ENCODE measurements around the gene MAPK8. TPM values are rescaled to one million over a fixed set of nuclear protein-coding genes. Genes with fewer than 3 reads are reported as not detected.

MAPK8 gene
- total and polyA plus RNA-seq, 4 donors = 9.1 to 142 (median 24.2) TPM

DNA sequence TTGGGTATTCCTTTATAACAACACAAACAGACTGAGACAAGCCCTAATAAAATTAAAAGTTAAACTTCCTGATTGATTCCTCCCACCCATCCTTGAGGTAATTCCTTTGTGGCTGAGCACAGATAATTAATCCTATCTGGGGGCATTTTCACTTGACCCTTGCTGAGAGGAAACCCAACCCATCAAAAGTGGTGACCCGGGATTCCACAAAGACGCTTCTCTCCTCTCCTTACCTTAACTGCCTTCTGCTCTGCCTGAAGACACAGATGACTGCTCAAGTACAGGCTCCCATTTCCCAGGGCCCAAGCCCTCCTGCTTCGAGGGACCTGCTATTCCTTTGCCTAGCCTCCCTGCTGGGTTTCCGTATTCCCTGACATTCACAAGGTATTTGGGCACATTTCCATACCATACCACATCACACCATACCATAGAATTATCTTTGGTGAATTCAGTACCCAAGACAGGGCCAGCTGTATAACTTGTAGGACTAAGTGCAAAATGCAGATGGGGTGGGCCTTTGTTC, 9.8 kb upstream of the MAPK8 start:
- WGBS, 2 donors = 81 to 83% methylated on average over 4 of the region's 4 CpGs
- H3K27ac ChIP-seq (ENCODE audit: low read depth in 1 of 2, low read length in 1 of 2) = no peak overlapping the region
- no peaks in the 10 kb centered on the region for H3K4me1 ChIP-seq (ENCODE audit: control insufficient read depth in 5 of 5, insufficient read depth in 5 of 5, low read length in 5 of 5)
- H3K27me3 ChIP-seq (ENCODE audit: control insufficient read depth in 3 of 3, insufficient read depth in 3 of 3, low read length in 2 of 3) = no peaks in the 10 kb centered on the region
- no peak overlapping the region for H3K4me3 ChIP-seq
- H3K9me3 ChIP-seq (ENCODE audit: control insufficient read depth in 4 of 4, insufficient read depth in 3 of 4, low read length in 3 of 4) = no peaks in the 10 kb centered on the region
- no peak for DNase-seq
- ATAC-seq (ENCODE audit: insufficient read depth, low FRiP score) = no peak
- no peaks in the 10 kb centered on the region for H3K36me3 ChIP-seq (ENCODE audit: control insufficient read depth in 4 of 4, insufficient read depth in 4 of 4, low read length in 4 of 4)
- TF ChIP-seq, protein P1, sequence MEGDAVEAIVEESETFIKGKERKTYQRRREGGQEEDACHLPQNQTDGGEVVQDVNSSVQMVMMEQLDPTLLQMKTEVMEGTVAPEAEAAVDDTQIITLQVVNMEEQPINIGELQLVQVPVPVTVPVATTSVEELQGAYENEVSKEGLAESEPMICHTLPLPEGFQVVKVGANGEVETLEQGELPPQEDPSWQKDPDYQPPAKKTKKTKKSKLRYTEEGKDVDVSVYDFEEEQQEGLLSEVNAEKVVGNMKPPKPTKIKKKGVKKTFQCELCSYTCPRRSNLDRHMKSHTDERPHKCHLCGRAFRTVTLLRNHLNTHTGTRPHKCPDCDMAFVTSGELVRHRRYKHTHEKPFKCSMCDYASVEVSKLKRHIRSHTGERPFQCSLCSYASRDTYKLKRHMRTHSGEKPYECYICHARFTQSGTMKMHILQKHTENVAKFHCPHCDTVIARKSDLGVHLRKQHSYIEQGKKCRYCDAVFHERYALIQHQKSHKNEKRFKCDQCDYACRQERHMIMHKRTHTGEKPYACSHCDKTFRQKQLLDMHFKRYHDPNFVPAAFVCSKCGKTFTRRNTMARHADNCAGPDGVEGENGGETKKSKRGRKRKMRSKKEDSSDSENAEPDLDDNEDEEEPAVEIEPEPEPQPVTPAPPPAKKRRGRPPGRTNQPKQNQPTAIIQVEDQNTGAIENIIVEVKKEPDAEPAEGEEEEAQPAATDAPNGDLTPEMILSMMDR (IDR thresholded peaks at IDR 0.05; ENCODE audit: control extremely low read depth, extremely low read depth) = no peak
- H3K9ac ChIP-seq (ENCODE audit: insufficient read depth in 1 of 2, low read length in 2 of 2) = no peak overlapping the region

DNA sequence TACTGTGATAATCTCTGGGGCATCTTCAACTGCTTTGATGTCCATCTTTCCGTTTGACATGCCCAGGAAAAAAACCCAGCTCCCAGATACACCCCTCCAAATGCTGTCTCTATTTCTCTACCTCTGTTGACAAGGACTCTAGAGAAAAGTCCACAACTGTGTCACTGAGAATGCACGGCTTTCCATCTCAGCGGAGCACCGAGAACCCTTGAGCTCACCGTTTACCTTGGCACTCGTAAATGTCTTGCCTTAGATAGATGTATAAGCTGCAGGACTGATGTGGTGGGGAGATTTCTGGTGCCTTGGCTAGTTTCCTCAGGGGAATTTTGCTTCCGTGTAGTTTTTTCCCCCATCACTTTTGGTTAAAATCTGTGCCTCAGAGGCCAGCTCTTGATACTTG, 7.4 kb upstream of the MAPK8 start:
- no peak for ATAC-seq (ENCODE audit: insufficient read depth, low FRiP score)
- no peak overlapping the region for H3K4me3 ChIP-seq
- TF ChIP-seq, protein P1 (IDR thresholded peaks at IDR 0.05; ENCODE audit: control extremely low read depth, extremely low read depth) = no peak

DNA sequence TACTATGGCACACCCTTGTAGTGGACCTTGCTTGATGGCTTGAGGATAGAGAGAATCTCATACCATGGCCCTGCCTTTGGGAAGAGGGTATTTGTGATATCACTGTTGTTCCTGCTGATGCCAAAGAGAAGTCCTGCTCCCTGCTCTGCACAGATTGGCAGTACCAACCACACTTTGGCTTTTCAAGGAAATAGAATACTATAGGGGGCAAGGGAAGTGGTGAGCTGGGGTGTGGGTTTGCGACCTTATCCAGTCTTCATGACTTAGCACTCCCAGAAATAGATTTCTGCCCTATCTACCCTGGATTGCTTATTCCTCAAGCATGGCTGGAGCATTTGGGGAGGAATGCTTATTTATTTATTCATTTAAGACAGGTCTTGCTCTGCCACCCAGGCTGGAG, 6.8 kb upstream of the MAPK8 start:
- no peak for ATAC-seq (ENCODE audit: insufficient read depth, low FRiP score)
- H3K36me3 ChIP-seq (ENCODE audit: control insufficient read depth in 4 of 4, insufficient read depth in 4 of 4, low read length in 4 of 4) = no peaks in the 10 kb centered on the region
- no peaks in the 10 kb centered on the region for H3K27me3 ChIP-seq (ENCODE audit: control insufficient read depth in 3 of 3, insufficient read depth in 3 of 3, low read length in 2 of 3)
- H3K9me3 ChIP-seq (ENCODE audit: control insufficient read depth in 4 of 4, insufficient read depth in 3 of 4, low read length in 3 of 4) = no peaks in the 10 kb centered on the region
- WGBS, 2 donors = 0 to 67% methylated on average over 1 of the region's 1 CpG
- DNase-seq = no peak
- no peak overlapping the region for H3K9ac ChIP-seq (ENCODE audit: insufficient read depth in 1 of 2, low read length in 2 of 2)
- H3K4me3 ChIP-seq = no peak overlapping the region
- TF ChIP-seq, protein P1 (IDR thresholded peaks at IDR 0.05; ENCODE audit: control extremely low read depth, extremely low read depth) = no peak
- no peaks in the 10 kb centered on the region for H3K4me1 ChIP-seq (ENCODE audit: control insufficient read depth in 5 of 5, insufficient read depth in 5 of 5, low read length in 5 of 5)
- no peak overlapping the region for H3K27ac ChIP-seq (ENCODE audit: low read depth in 1 of 2, low read length in 1 of 2)

More for the DNA sequence above, 7.4 kb upstream of the MAPK8 start:
- no peaks in the 10 kb centered on the region for H3K36me3 ChIP-seq (ENCODE audit: control insufficient read depth in 4 of 4, insufficient read depth in 4 of 4, low read length in 4 of 4)
- H3K27ac ChIP-seq (ENCODE audit: low read depth in 1 of 2, low read length in 1 of 2) = no peak overlapping the region
- WGBS, 2 donors = 69 to 90% methylated on average over 7 of the region's 7 CpGs
- no peaks in the 10 kb centered on the region for H3K4me1 ChIP-seq (ENCODE audit: control insufficient read depth in 5 of 5, insufficient read depth in 5 of 5, low read length in 5 of 5)
- H3K9me3 ChIP-seq (ENCODE audit: control insufficient read depth in 4 of 4, insufficient read depth in 3 of 4, low read length in 3 of 4) = no peaks in the 10 kb centered on the region
- no peak overlapping the region for H3K9ac ChIP-seq (ENCODE audit: insufficient read depth in 1 of 2, low read length in 2 of 2)
- no peak for DNase-seq
- H3K27me3 ChIP-seq (ENCODE audit: control insufficient read depth in 3 of 3, insufficient read depth in 3 of 3, low read length in 2 of 3) = no peaks in the 10 kb centered on the region

DNA sequence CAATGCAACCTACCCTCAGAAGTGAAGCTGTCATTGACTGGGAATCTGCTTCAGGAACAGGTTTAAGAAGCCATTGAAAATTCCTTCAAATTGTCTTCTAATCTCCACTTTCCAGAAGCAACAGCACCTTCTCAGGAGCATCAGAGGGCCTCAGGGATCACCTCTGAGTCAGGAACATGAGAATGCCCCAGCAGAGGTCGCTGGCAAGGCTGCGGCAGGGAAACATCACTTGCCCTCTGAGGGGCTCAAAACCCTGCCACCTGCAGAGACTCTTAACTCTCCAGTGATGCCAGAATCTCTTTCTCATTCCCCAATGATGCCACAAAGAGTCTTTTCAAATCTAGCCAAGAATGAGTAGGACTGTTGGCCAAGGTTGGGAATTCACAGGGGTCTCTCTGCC, 5.9 kb upstream of the MAPK8 start:
- WGBS, 2 donors = 82 to 87% methylated on average over 2 of the region's 2 CpGs
- Histone ChIP-seq H3K27ac (ENCODE audit: low read depth in 1 of 2, low read length in 1 of 2) (no peak overlapping the region), H3K9ac (ENCODE audit: insufficient read depth in 1 of 2, low read length in 2 of 2) (no peak overlapping the region), H3K36me3 (ENCODE audit: control insufficient read depth in 4 of 4, insufficient read depth in 4 of 4, low read length in 4 of 4) (no peaks in the 10 kb centered on the region), H3K27me3 (ENCODE audit: control insufficient read depth in 3 of 3, insufficient read depth in 3 of 3, low read length in 2 of 3) (no peaks in the 10 kb centered on the region), H3K4me1 (ENCODE audit: control insufficient read depth in 5 of 5, insufficient read depth in 5 of 5, low read length in 5 of 5) (no peaks in the 10 kb centered on the region), H3K4me3 (no peak overlapping the region), H3K9me3 (ENCODE audit: control insufficient read depth in 4 of 4, insufficient read depth in 3 of 4, low read length in 3 of 4) (no peaks in the 10 kb centered on the region)
- TF ChIP-seq, protein P1 (IDR thresholded peaks at IDR 0.05; ENCODE audit: control extremely low read depth, extremely low read depth) = no peak
- ATAC-seq (ENCODE audit: insufficient read depth, low FRiP score) = no peak
- DNase-seq = no peak
